HepG2 (cell line): ENCODE measurements around the gene BCAS4. TPM values are rescaled to one million over a fixed set of nuclear protein-coding genes. Genes with fewer than 3 reads are reported as not detected.
"Not testable (repeated sequence)": the region's sequence is repeated elsewhere in the genome, so short reads cannot be mapped to it uniquely, and the experiment has no call there.

ENCODE experiments used
- ATF7-NPFF ChIP-seq: sonication (generic); formaldehyde crosslinking; IDR thresholded peaks from 2 replicates; pipeline ENCODE4 v1.8.1; 2023; ENCODE audit warnings: mild to moderate bottlenecking, low read depth, missing genetic modification reagents, moderate library complexity
- DNMT3B ChIP-seq: conservative IDR thresholded peaks from 2 replicates; pipeline ENCODE4 v1.6.1; 2016; ENCODE audit warnings: missing biosample characterization, control low read depth
- FOSL2 ChIP-seq: sonication (generic); formaldehyde crosslinking; IDR thresholded peaks from 2 replicates; pipeline ENCODE4 v1.4.0; 2020; ENCODE audit warnings: missing genetic modification reagents
- FOXA1 ChIP-seq, 2 experiments: fragments of 450-650 bp in 1 of 2; sonication (generic) in 1 of 2; formaldehyde crosslinking in 1 of 2; IDR thresholded peaks; 2 replicates each; pipeline versions ENCODE4 v1.4.0 to v1.6.1; 2016 to 2020; ENCODE audit warnings: missing genetic modification reagents in 1 of 2
- MIXL1 ChIP-seq: IDR thresholded peaks from 2 replicates; pipeline ENCODE4 v1.6.1; 2016
- MXI1 ChIP-seq: IDR thresholded peaks from 3 replicates; pipeline ENCODE4 v1.6.1; 2012; ENCODE audit warnings: low read depth, low read length, inconsistent platforms, borderline replicate concordance
- RAD21 ChIP-seq: fragments of 450-650 bp; formaldehyde crosslinking; IDR thresholded peaks from 2 replicates; pipeline ENCODE4 v1.5.0; 2020; ENCODE audit warnings: mild to moderate bottlenecking
- TSC22D2 ChIP-seq: sonication (generic); formaldehyde crosslinking; IDR thresholded peaks from 2 replicates; pipeline ENCODE4 v1.5.1; 2020; ENCODE audit warnings: missing genetic modification reagents, mild to moderate bottlenecking, borderline replicate concordance
- XRCC5 ChIP-seq: fragments of 200-400 bp; formaldehyde crosslinking; optimal IDR thresholded peaks from 2 replicates; pipeline ENCODE3; 2017; ENCODE audit warnings: mild to moderate bottlenecking, low read length
- ZNF230 ChIP-seq: sonication (generic); formaldehyde crosslinking; IDR thresholded peaks from 2 replicates; pipeline ENCODE4 v1.4.0; 2020; ENCODE audit warnings: mild to moderate bottlenecking, missing genetic modification reagents
- ZNF331 ChIP-seq: sonication (generic); formaldehyde crosslinking; IDR thresholded peaks from 2 replicates; pipeline ENCODE4 v1.4.0; 2020; ENCODE audit warnings: missing genetic modification reagents
- ZNF354B ChIP-seq: sonication (generic); formaldehyde crosslinking; IDR thresholded peaks from 2 replicates; pipeline ENCODE4 v1.8.0; 2022; ENCODE audit warnings: mild to moderate bottlenecking, missing genetic modification reagents
- ZNF451 ChIP-seq: sonication (generic); formaldehyde crosslinking; IDR thresholded peaks from 2 replicates; pipeline ENCODE4 v1.5.0; 2020; ENCODE audit warnings: mild to moderate bottlenecking, missing genetic modification reagents
- ZNF737 ChIP-seq: sonication (generic); formaldehyde crosslinking; IDR thresholded peaks from 2 replicates; pipeline ENCODE4 v1.5.0; 2020; ENCODE audit warnings: missing genetic modification reagents, mild to moderate bottlenecking, borderline replicate concordance
- ZNF792 ChIP-seq: IDR thresholded peaks from 2 replicates; pipeline ENCODE4 v1.6.1; 2016
- ZNF850 ChIP-seq: sonication (generic); formaldehyde crosslinking; conservative IDR thresholded peaks from 2 replicates; pipeline ENCODE4 v1.9.0; 2021; ENCODE audit warnings: mild to moderate bottlenecking, missing genetic modification reagents
- ZSCAN12 ChIP-seq: sonication (generic); formaldehyde crosslinking; IDR thresholded peaks from 2 replicates; pipeline ENCODE4 v1.9.0; 2021; ENCODE audit warnings: mild to moderate bottlenecking, missing genetic modification reagents
- polyA plus RNA-seq, 8 experiments: library from polyadenylated mRNA; depleted of rRNA in 3 of 8; stranded (reverse) in 7 of 8; unstranded in 1 of 8; fragments of >200 nt; fragmentation: Illumina TruSeq in 4 of 8; extraction: Trizol in 4 of 8; gene quantifications; 2 replicates each; pipeline versions ENCODE4 v1.2.1 to v1.2.3, GENCODE V29; 2011 to 2016; ENCODE audit warnings: low read depth in 4 of 8, missing spikeins in 1 of 8, mixed read lengths in 1 of 8; ENCODE audit not compliant: insufficient read depth in 1 of 8
- total RNA-seq, 5 experiments: library from RNA; depleted of rRNA; stranded (reverse); fragments of >200 nt; fragmentation: Illumina TruSeq; extraction: Trizol; gene quantifications; 2 replicates each; pipeline ENCODE4 v1.2.3, GENCODE V29; 2016; ENCODE audit warnings: low read depth in 1 of 5
- TF ChIP-seq, protein P1 (sequence below): sonication (generic); formaldehyde crosslinking; IDR thresholded peaks from 2 replicates; pipeline ENCODE4 v1.4.0; 2020; ENCODE audit warnings: missing genetic modification reagents
- TF ChIP-seq, protein P2 (sequence below): sonication (generic); formaldehyde crosslinking; IDR thresholded peaks from 2 replicates; pipeline ENCODE4 v1.4.0; 2020; ENCODE audit warnings: missing genetic modification reagents
- TF ChIP-seq, protein P3 (sequence below): IDR thresholded peaks from 2 replicates; pipeline ENCODE4 v1.6.1; 2016; ENCODE audit warnings: mild to moderate bottlenecking
- TF ChIP-seq, protein P4 (sequence below): sonication (generic); formaldehyde crosslinking; IDR thresholded peaks from 2 replicates; pipeline ENCODE4 v1.8.0; 2022; ENCODE audit warnings: mild to moderate bottlenecking, missing genetic modification reagents; ENCODE audit not compliant: insufficient replicate concordance

Gene BCAS4
- total and polyA plus RNA-seq, 2 of the 13 experiments (the other 11 are each of a cell fraction or from before 2014, with no cell fraction given): 7.2 to 8.0 TPM

GRCh38 chr20:50763550-50764458 lies 31.1 kb upstream of the BCAS4 start (continued):
- TF ChIP-seq ZNF451: peak; percentile 79; the same call in 1 of the 2 replicates
- TF ChIP-seq FOXA1 (IDR thresholded peaks at IDR 0.05): not testable (repeated sequence)
- TF ChIP-seq FOXA1 (CRISPR knock-in tag; IDR thresholded peaks at IDR 0.05): peak; percentile 51
- TF ChIP-seq XRCC5: peak; percentile 25
- 0 out of 2 replicates have a peak, but pooled peaks have one; percentile 19 for TF ChIP-seq ZNF737 (CRISPR knock-in tag)
- peak; percentile 44; the same call in 1 of the 3 replicates for TF ChIP-seq MXI1
- TF ChIP-seq, protein P1, sequence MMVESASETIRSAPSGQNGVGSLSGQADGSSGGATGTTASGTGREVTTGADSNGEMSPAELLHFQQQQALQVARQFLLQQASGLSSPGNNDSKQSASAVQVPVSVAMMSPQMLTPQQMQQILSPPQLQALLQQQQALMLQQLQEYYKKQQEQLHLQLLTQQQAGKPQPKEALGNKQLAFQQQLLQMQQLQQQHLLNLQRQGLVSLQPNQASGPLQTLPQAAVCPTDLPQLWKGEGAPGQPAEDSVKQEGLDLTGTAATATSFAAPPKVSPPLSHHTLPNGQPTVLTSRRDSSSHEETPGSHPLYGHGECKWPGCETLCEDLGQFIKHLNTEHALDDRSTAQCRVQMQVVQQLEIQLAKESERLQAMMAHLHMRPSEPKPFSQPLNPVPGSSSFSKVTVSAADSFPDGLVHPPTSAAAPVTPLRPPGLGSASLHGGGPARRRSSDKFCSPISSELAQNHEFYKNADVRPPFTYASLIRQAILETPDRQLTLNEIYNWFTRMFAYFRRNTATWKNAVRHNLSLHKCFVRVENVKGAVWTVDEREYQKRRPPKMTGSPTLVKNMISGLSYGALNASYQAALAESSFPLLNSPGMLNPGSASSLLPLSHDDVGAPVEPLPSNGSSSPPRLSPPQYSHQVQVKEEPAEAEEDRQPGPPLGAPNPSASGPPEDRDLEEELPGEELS (CRISPR knock-in tag): peak; percentile 58
- peak; percentile 58; the same call in 1 of the 2 replicates for TF ChIP-seq ZNF354B (CRISPR knock-in tag)
- TF ChIP-seq MIXL1 (CRISPR knock-in tag): 0 out of 2 replicates have a peak, but pooled peaks have one; percentile 31
- TF ChIP-seq ZNF792 (CRISPR knock-in tag): peak; percentile 77; the same call in 1 of the 2 replicates
- peak; percentile 71 for TF ChIP-seq ATF7-NPFF (CRISPR knock-in tag)
- TF ChIP-seq, protein P2, sequence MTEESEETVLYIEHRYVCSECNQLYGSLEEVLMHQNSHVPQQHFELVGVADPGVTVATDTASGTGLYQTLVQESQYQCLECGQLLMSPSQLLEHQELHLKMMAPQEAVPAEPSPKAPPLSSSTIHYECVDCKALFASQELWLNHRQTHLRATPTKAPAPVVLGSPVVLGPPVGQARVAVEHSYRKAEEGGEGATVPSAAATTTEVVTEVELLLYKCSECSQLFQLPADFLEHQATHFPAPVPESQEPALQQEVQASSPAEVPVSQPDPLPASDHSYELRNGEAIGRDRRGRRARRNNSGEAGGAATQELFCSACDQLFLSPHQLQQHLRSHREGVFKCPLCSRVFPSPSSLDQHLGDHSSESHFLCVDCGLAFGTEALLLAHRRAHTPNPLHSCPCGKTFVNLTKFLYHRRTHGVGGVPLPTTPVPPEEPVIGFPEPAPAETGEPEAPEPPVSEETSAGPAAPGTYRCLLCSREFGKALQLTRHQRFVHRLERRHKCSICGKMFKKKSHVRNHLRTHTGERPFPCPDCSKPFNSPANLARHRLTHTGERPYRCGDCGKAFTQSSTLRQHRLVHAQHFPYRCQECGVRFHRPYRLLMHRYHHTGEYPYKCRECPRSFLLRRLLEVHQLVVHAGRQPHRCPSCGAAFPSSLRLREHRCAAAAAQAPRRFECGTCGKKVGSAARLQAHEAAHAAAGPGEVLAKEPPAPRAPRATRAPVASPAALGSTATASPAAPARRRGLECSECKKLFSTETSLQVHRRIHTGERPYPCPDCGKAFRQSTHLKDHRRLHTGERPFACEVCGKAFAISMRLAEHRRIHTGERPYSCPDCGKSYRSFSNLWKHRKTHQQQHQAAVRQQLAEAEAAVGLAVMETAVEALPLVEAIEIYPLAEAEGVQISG (CRISPR knock-in tag): peak; percentile 50; the same call in 1 of the 2 replicates
- TF ChIP-seq, protein P3, sequence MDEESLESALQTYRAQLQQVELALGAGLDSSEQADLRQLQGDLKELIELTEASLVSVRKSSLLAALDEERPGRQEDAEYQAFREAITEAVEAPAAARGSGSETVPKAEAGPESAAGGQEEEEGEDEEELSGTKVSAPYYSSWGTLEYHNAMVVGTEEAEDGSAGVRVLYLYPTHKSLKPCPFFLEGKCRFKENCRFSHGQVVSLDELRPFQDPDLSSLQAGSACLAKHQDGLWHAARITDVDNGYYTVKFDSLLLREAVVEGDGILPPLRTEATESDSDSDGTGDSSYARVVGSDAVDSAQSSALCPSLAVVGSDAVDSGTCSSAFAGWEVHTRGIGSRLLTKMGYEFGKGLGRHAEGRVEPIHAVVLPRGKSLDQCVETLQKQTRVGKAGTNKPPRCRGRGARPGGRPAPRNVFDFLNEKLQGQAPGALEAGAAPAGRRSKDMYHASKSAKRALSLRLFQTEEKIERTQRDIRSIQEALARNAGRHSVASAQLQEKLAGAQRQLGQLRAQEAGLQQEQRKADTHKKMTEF: peak; percentile 81
- 0 out of 2 replicates have a peak, but pooled peaks have one; percentile 43 for TF ChIP-seq TSC22D2 (CRISPR knock-in tag)
- TF ChIP-seq, protein P4, sequence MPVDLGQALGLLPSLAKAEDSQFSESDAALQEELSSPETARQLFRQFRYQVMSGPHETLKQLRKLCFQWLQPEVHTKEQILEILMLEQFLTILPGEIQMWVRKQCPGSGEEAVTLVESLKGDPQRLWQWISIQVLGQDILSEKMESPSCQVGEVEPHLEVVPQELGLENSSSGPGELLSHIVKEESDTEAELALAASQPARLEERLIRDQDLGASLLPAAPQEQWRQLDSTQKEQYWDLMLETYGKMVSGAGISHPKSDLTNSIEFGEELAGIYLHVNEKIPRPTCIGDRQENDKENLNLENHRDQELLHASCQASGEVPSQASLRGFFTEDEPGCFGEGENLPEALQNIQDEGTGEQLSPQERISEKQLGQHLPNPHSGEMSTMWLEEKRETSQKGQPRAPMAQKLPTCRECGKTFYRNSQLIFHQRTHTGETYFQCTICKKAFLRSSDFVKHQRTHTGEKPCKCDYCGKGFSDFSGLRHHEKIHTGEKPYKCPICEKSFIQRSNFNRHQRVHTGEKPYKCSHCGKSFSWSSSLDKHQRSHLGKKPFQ: peak; percentile 49
- TF ChIP-seq DNMT3B (CRISPR knock-in tag): 0 out of 2 replicates have a peak, but pooled peaks have one; percentile 43
- TF ChIP-seq FOSL2 (CRISPR knock-in tag): peak; percentile 98
- 0 out of 2 replicates have a peak, but pooled peaks have one; percentile 62 for TF ChIP-seq ZNF230 (CRISPR knock-in tag)
- TF ChIP-seq RAD21 (CRISPR knock-in tag): peak; percentile 36; the same call in 1 of the 2 replicates
- 0 out of 2 replicates have a peak, but pooled peaks have one; percentile 55 for TF ChIP-seq ZNF850 (CRISPR knock-in tag)
- peak; percentile 86 for TF ChIP-seq ZNF331 (CRISPR knock-in tag)
- peak; percentile 74; the same call in 1 of the 2 replicates for TF ChIP-seq ZSCAN12 (CRISPR knock-in tag)
